Liver (tissue), 9 donors: ENCODE data around the gene RNPS1. TPM values are rescaled to one million over a fixed set of nuclear protein-coding genes. Genes with fewer than 3 reads are reported as not detected.

Experiments used
- DNase-seq: peaks from one replicate; pipeline ENCODE4 v3.0.0-alpha.2; 2017; ENCODE audit warnings: low spot score
- H3K27ac ChIP-seq, 2 donors: one replicate each; pipeline ENCODE4 v1.7.0; 2013; ENCODE audit warnings: inconsistent platforms in 2 of 2, low read length in 2 of 2, control low read depth in 1 of 2, low read depth in 1 of 2, mild to moderate bottlenecking in 1 of 2
- H3K27me3 ChIP-seq, 4 donors: one replicate each; pipeline versions ENCODE4 v1.6.1 to v1.7.0; 2013; ENCODE audit warnings: low read length in 3 of 4, inconsistent platforms in 1 of 4, mild to moderate bottlenecking in 1 of 4, moderate library complexity in 1 of 4; ENCODE audit not compliant: control insufficient read depth in 4 of 4, insufficient read depth in 4 of 4
- H3K36me3 ChIP-seq, 4 donors: one replicate each; pipeline versions ENCODE4 v1.6.1 to v1.7.0; 2013; ENCODE audit warnings: low read length in 3 of 4, mild to moderate bottlenecking in 3 of 4, low read depth in 1 of 4, moderate library complexity in 1 of 4; ENCODE audit not compliant: control insufficient read depth in 4 of 4, insufficient read depth in 3 of 4
- H3K4me1 ChIP-seq, 4 donors: one replicate each; pipeline versions ENCODE4 v1.6.1 to v1.7.0; 2013; ENCODE audit warnings: low read length in 3 of 4, mild to moderate bottlenecking in 3 of 4, moderate library complexity in 1 of 4; ENCODE audit not compliant: control insufficient read depth in 4 of 4, insufficient read depth in 4 of 4
- H3K4me3 ChIP-seq, 3 donors: one replicate each; pipeline versions ENCODE4 v1.6.1 to v1.7.0; 2013; ENCODE audit warnings: low read length in 3 of 3, control low read depth in 1 of 3, low read depth in 1 of 3, mild to moderate bottlenecking in 1 of 3
- H3K9ac ChIP-seq, 2 donors: one replicate each; pipeline ENCODE4 v1.7.0; 2013; ENCODE audit warnings: low read length in 2 of 2, mild to moderate bottlenecking in 2 of 2, moderate library complexity in 2 of 2, control low read depth in 1 of 2, low read depth in 1 of 2
- H3K9me3 ChIP-seq, 4 donors: one replicate each; pipeline versions ENCODE4 v1.6.1 to v1.7.0; 2013; ENCODE audit warnings: low read length in 3 of 4; ENCODE audit not compliant: control insufficient read depth in 4 of 4
- EGR1 ChIP-seq, 2 donors: IDR thresholded peaks; 2 replicates each; pipeline ENCODE4 v1.6.1; 2016 to 2018; ENCODE audit warnings: antibody characterized with exemption in 2 of 2, low read depth in 2 of 2
- FOXA1 ChIP-seq: IDR thresholded peaks from 2 replicates; pipeline ENCODE4 v1.6.1; 2016; ENCODE audit warnings: antibody characterized with exemption
- FOXA2 ChIP-seq: IDR thresholded peaks from 2 replicates; pipeline ENCODE4 v1.6.1; 2016; ENCODE audit warnings: antibody characterized with exemption
- GABPA ChIP-seq, 2 donors: IDR thresholded peaks in 1 of 2; conservative IDR thresholded peaks in 1 of 2; 2 replicates each; pipeline ENCODE4 v1.6.1; 2016; ENCODE audit warnings: antibody characterized with exemption in 2 of 2, mild to moderate bottlenecking in 1 of 2, moderate library complexity in 1 of 2
- HNF4A ChIP-seq, 2 donors: conservative IDR thresholded peaks; 2 replicates each; pipeline ENCODE4 v1.6.1; 2016; ENCODE audit warnings: antibody characterized with exemption in 2 of 2, mild to moderate bottlenecking in 2 of 2
- HNF4G ChIP-seq: IDR thresholded peaks from 2 replicates; pipeline ENCODE4 v1.6.1; 2016; ENCODE audit warnings: antibody characterized with exemption
- JUND ChIP-seq, 2 donors: IDR thresholded peaks; 2 replicates each; pipeline ENCODE4 v1.6.1; 2016; ENCODE audit warnings: antibody characterized with exemption in 2 of 2
- MAX ChIP-seq: IDR thresholded peaks from 2 replicates; pipeline ENCODE4 v1.6.1; 2016; ENCODE audit warnings: antibody characterized with exemption
- NR2F2 ChIP-seq: IDR thresholded peaks from 2 replicates; pipeline ENCODE4 v1.6.1; 2016; ENCODE audit warnings: antibody characterized with exemption
- RAD21 ChIP-seq, 2 donors: IDR thresholded peaks; 2 replicates each; pipeline ENCODE4 v1.6.1; 2016; ENCODE audit warnings: antibody characterized with exemption in 2 of 2, mild to moderate bottlenecking in 2 of 2
- REST ChIP-seq: IDR thresholded peaks from 2 replicates; pipeline ENCODE4 v1.6.1; 2016; ENCODE audit warnings: antibody characterized with exemption, mild to moderate bottlenecking
- RXRA ChIP-seq, 2 donors: IDR thresholded peaks; 2 replicates each; pipeline ENCODE4 v1.6.1; 2017 to 2018; ENCODE audit warnings: antibody characterized with exemption in 2 of 2, mild to moderate bottlenecking in 1 of 2
- SP1 ChIP-seq: IDR thresholded peaks from 2 replicates; pipeline ENCODE4 v1.6.1; 2018; ENCODE audit warnings: antibody characterized with exemption, mild to moderate bottlenecking
- TAF1 ChIP-seq: conservative IDR thresholded peaks from 2 replicates; pipeline ENCODE4 v1.6.1; 2016; ENCODE audit warnings: antibody characterized with exemption, mild to moderate bottlenecking
- YY1 ChIP-seq: IDR thresholded peaks from 2 replicates; pipeline ENCODE4 v1.6.1; 2016; ENCODE audit warnings: antibody characterized with exemption, mild to moderate bottlenecking
- WGBS: extraction: QIAGEN DNeasy Blood & Tissue Kit; methylation state at CpG from one replicate; pipeline ENCODE4 v1.1.7; 2013; 5-methylcytosine and 5-hydroxymethylcytosine counted together
- polyA plus RNA-seq, 2 donors: library from polyadenylated mRNA; stranded (reverse) in 1 of 2; unstranded in 1 of 2; fragments of 200-250 nt in 1 of 2; fragments of >200 nt in 1 of 2; fragmentation: Nextera tagmentation in 1 of 2; extraction: Ambion mirVana in 1 of 2; gene quantifications; one replicate each; pipeline versions ENCODE4 v1.2.1 to v1.2.3, GENCODE V29; 2013 to 2015
- total RNA-seq, 2 donors: library from RNA; depleted of rRNA; stranded (reverse); fragments of >200 nt; gene quantifications; one replicate each; pipeline ENCODE4 v1.2.3, GENCODE V29; 2014
- TF ChIP-seq, protein P1 (sequence below): fragments of 150-350 bp; IDR thresholded peaks from 2 replicates; pipeline ENCODE4 v1.5.1; 2017; ENCODE audit warnings: improper control_type of control experiment, low read depth, low read length; ENCODE audit not compliant: missing input control
- TF ChIP-seq, protein P2 (sequence below): IDR thresholded peaks from 2 replicates; pipeline ENCODE4 v1.6.1; 2016; ENCODE audit warnings: antibody characterized with exemption
- donor health status: healthy.
- donor health status: healthy.
- donor health status: healthy.
- donor health status: healthy.
- donor health status: healthy.

Gene RNPS1
- total and polyA plus RNA-seq, 4 donors = 31.3 to 38.2 (median 36.7) TPM

GRCh38 chr16:2207872-2208271 lies 60.1 kb downstream of the RNPS1 start:
- Histone ChIP-seq H3K27me3 (no peaks in the 10 kb centered on the region), H3K4me3 (no peak overlapping the region), H3K9me3 (no peaks in the 10 kb centered on the region), H3K36me3 (peaks cover 0 to 24% (median 6%) of the 10 kb centered on the region in 4 donors), H3K9ac (no peak overlapping the region), H3K4me1 (peaks cover 5 to 29% (median 16%) of the 10 kb centered on the region in 4 donors), H3K27ac (no peak overlapping the region)
- no peak for DNase-seq
- TF ChIP-seq JUND (IDR thresholded peaks at IDR 0.05) (no peak), SP1 (no peak), HNF4A (conservative IDR thresholded peaks at IDR 0.05) (no peak), RAD21 (IDR thresholded peaks at IDR 0.05) (no peak), TAF1 (no peak), GABPA (IDR thresholded peaks at IDR 0.05 in 1 of 2, conservative IDR thresholded peaks at IDR 0.05 in 1 of 2) (no peak), HNF4G (no peak), EGR1 (IDR thresholded peaks at IDR 0.05; ENCODE audit: low read depth in 2 of 2) (no peak), FOXA1 (no peak), REST (no peak)
- TF ChIP-seq, protein P1, sequence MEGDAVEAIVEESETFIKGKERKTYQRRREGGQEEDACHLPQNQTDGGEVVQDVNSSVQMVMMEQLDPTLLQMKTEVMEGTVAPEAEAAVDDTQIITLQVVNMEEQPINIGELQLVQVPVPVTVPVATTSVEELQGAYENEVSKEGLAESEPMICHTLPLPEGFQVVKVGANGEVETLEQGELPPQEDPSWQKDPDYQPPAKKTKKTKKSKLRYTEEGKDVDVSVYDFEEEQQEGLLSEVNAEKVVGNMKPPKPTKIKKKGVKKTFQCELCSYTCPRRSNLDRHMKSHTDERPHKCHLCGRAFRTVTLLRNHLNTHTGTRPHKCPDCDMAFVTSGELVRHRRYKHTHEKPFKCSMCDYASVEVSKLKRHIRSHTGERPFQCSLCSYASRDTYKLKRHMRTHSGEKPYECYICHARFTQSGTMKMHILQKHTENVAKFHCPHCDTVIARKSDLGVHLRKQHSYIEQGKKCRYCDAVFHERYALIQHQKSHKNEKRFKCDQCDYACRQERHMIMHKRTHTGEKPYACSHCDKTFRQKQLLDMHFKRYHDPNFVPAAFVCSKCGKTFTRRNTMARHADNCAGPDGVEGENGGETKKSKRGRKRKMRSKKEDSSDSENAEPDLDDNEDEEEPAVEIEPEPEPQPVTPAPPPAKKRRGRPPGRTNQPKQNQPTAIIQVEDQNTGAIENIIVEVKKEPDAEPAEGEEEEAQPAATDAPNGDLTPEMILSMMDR = no peak
- TF ChIP-seq, protein P2, sequence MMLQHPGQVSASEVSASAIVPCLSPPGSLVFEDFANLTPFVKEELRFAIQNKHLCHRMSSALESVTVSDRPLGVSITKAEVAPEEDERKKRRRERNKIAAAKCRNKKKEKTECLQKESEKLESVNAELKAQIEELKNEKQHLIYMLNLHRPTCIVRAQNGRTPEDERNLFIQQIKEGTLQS = no peak
- 93% methylated on average over 9 of the region's 9 CpGs for WGBS

- no peak for DNase-seq
- 95% methylated on average over 23 of the region's 23 CpGs for whole genome bisulfite sequencing
- no peak overlapping the region for H3K27ac ChIP-seq
Measured at GRCh38 chr16:2206780-2207433, 61.0 kb downstream of the RNPS1 start.

More at GRCh38 chr16:2206780-2207433, 61.0 kb downstream of the RNPS1 start:
- Histone ChIP-seq H3K36me3 (peaks cover 0 to 21% (median 6%) of the 10 kb centered on the region in 4 donors), H3K4me1 (peaks cover 4 to 19% (median 10%) of the 10 kb centered on the region in 4 donors), H3K27me3 (no peaks in the 10 kb centered on the region), H3K4me3 (no peak overlapping the region), H3K9me3 (no peaks in the 10 kb centered on the region), H3K9ac (no peak overlapping the region)
- TF ChIP-seq JUND (IDR thresholded peaks at IDR 0.05) (no peak), NR2F2 (no peak), SP1 (no peak), FOXA1 (no peak), RAD21 (IDR thresholded peaks at IDR 0.05) (no peak), GABPA (IDR thresholded peaks at IDR 0.05 in 1 of 2, conservative IDR thresholded peaks at IDR 0.05 in 1 of 2) (no peak), EGR1 (IDR thresholded peaks at IDR 0.05; ENCODE audit: low read depth in 2 of 2) (no peak), YY1 (no peak), REST (no peak), HNF4G (no peak), RXRA (IDR thresholded peaks at IDR 0.05) (no peak), MAX (no peak), FOXA2 (no peak)
- TF ChIP-seq, protein P2 = no peak
- TF ChIP-seq, protein P1 = no peak
